SK-N-SH treated with all-trans-retinoic acid at 6 μM for 48 hours (cell line): ENCODE data around the gene SLC22A12.

Experiments used
- ATAC-seq: fragments of 200-7000 bp; cut with Tn5 transposase; 3 replicates; pipeline ENCODE4 v1.9.1; 2020; ENCODE audit warnings: mild to moderate bottlenecking, moderate library complexity
- ARNTL ChIP-seq: fragments of 450-650 bp; formaldehyde crosslinking; IDR thresholded peaks from 2 replicates; pipeline ENCODE4 v1.5.0; 2020; ENCODE audit warnings: low read depth, mild to moderate bottlenecking, moderate library complexity, borderline replicate concordance
- BACH2 ChIP-seq: fragments of 250-450 bp; sonication (Bioruptor Pico); IDR thresholded peaks from 2 replicates; pipeline ENCODE4 v1.9.0; 2021; ENCODE audit warnings: mild to moderate bottlenecking, borderline replicate concordance
- CREB5 ChIP-seq: fragments of 250-450 bp; sonication (Bioruptor Pico); IDR thresholded peaks from 2 replicates; pipeline ENCODE4 v1.5.1; 2020; ENCODE audit warnings: low read depth, mild to moderate bottlenecking, moderate library complexity
- CSDC2 ChIP-seq: fragments of 250-450 bp; sonication (Bioruptor Pico); IDR thresholded peaks from 2 replicates; pipeline ENCODE4 v1.5.0; 2020; ENCODE audit warnings: mild to moderate bottlenecking, moderate library complexity
- CSRNP3 ChIP-seq: fragments of 250-450 bp; sonication (Bioruptor Pico); IDR thresholded peaks from 2 replicates; pipeline ENCODE4 v1.5.1; 2021; ENCODE audit warnings: mild to moderate bottlenecking, moderate library complexity
- ESRRG ChIP-seq: fragments of 250-450 bp; sonication (Bioruptor Pico); IDR thresholded peaks from 2 replicates; pipeline ENCODE4 v1.6.1; 2021; ENCODE audit warnings: mild to moderate bottlenecking
- GLIS3 ChIP-seq: fragments of 250-450 bp; sonication (Bioruptor Pico); IDR thresholded peaks from 2 replicates; pipeline ENCODE4 v1.5.0; 2020; ENCODE audit warnings: mild to moderate bottlenecking, moderate library complexity
- OSR1 ChIP-seq: fragments of 250-450 bp; sonication (Bioruptor Pico); IDR thresholded peaks from 2 replicates; pipeline ENCODE4 v1.8.0; 2022; ENCODE audit warnings: moderate library complexity, mild to moderate bottlenecking, inconsistent platforms
- PATZ1 ChIP-seq: fragments of 250-450 bp; sonication (Bioruptor Pico); IDR thresholded peaks from 2 replicates; pipeline ENCODE4 v1.8.0; 2020; ENCODE audit warnings: mild to moderate bottlenecking, moderate library complexity, borderline replicate concordance
- PPARA ChIP-seq: fragments of 250-450 bp; sonication (Bioruptor Pico); IDR thresholded peaks from 2 replicates; pipeline ENCODE4 v1.5.0; 2020; ENCODE audit warnings: mild to moderate bottlenecking, borderline replicate concordance
- RARB ChIP-seq: fragments of 250-450 bp; sonication (Bioruptor Pico); IDR thresholded peaks from 2 replicates; pipeline ENCODE4 v1.8.0; 2021; ENCODE audit warnings: mild to moderate bottlenecking, moderate library complexity
- SNAI2 ChIP-seq: fragments of 250-450 bp; sonication (Bioruptor Pico); IDR thresholded peaks from 2 replicates; pipeline ENCODE4 v1.5.0; 2020; ENCODE audit warnings: mild to moderate bottlenecking, moderate library complexity
- TSHZ2 ChIP-seq: fragments of 250-450 bp; sonication (Bioruptor Pico); IDR thresholded peaks from 2 replicates; pipeline ENCODE4 v1.5.0; 2020; ENCODE audit warnings: mild to moderate bottlenecking, moderate library complexity
- ZNF565 ChIP-seq: fragments of 450-650 bp; formaldehyde crosslinking; conservative IDR thresholded peaks from 2 replicates; pipeline ENCODE4 v1.5.0; 2020; ENCODE audit warnings: low read depth, mild to moderate bottlenecking, moderate library complexity
- ZNF8 ChIP-seq: fragments of 450-650 bp; formaldehyde crosslinking; IDR thresholded peaks from 2 replicates; pipeline ENCODE4 v1.5.0; 2020; ENCODE audit warnings: mild to moderate bottlenecking, moderate library complexity

Gene SLC22A12

GRCh38 chr11:64568041-64568571 lies 22.9 kb upstream of the SLC22A12 start (continued):
- TF ChIP-seq SNAI2 (CRISPR knock-in tag), result no peak
- no peak for TF ChIP-seq PATZ1
- no peak for TF ChIP-seq PPARA (CRISPR knock-in tag)
- TF ChIP-seq CSDC2 (CRISPR knock-in tag), result no peak
- TF ChIP-seq TSHZ2 (CRISPR knock-in tag), result no peak

GRCh38 chr11:64568584-64569140 lies 22.4 kb upstream of the SLC22A12 start:
- no peak for TF ChIP-seq BACH2 (CRISPR knock-in tag)
- TF ChIP-seq ARNTL (CRISPR knock-in tag), result no peak
- TF ChIP-seq CREB5 (CRISPR knock-in tag), result no peak
- no peak for TF ChIP-seq TSHZ2 (CRISPR knock-in tag)
- TF ChIP-seq ZNF565 (CRISPR knock-in tag), result no peak
- no peak for TF ChIP-seq CSRNP3 (CRISPR knock-in tag)
- TF ChIP-seq OSR1 (CRISPR knock-in tag), result no peak
- no peak for ATAC-seq

GRCh38 chr11:64569300-64569970 lies 21.6 kb upstream of the SLC22A12 start:
- no peak for ATAC-seq
- TF ChIP-seq ARNTL (CRISPR knock-in tag) (no peak), ZNF8 (CRISPR knock-in tag) (no peak), ESRRG (CRISPR knock-in tag) (no peak), CSRNP3 (CRISPR knock-in tag) (no peak), RARB (CRISPR knock-in tag) (no peak), OSR1 (CRISPR knock-in tag) (no peak), TSHZ2 (CRISPR knock-in tag) (no peak), PPARA (CRISPR knock-in tag) (no peak), GLIS3 (CRISPR knock-in tag) (no peak), PATZ1 (no peak), CSDC2 (CRISPR knock-in tag) (no peak), BACH2 (CRISPR knock-in tag) (no peak)
